Naive thymus-derived CD4-positive, alpha-beta T cell (primary cell): Measurements from ENCODE around the gene LRCOL1. TPM values are rescaled to one million over a fixed set of nuclear protein-coding genes. Genes with fewer than 3 reads are reported as not detected.

Experiments used
- ATAC-seq: fragments of 150-1000 bp; cut with Tn5 transposase; 2 replicates; pipeline ENCODE4 v1.10.0; 2021; ENCODE audit warnings: mild to moderate bottlenecking, moderate library complexity
- CTCF ChIA-PET: fragments of 350-600 bp; sonication (Branson Sonifier 250); formaldehyde crosslinking; loops from one replicate; lab custom pipeline; 2021; ENCODE audit warnings: antibody characterized with exemption; lab: Charles Lee
- POLR2A ChIA-PET: fragments of 350-600 bp; sonication (Branson Sonifier 250); formaldehyde crosslinking; loops from one replicate; lab custom pipeline; 2021; ENCODE audit warnings: antibody characterized with exemption, inconsistent platforms; lab: Charles Lee
- DNase-seq, 9 donors: peaks; one replicate each; pipeline versions ENCODE4 v3.0.0 to v3.0.0-alpha.2; 2020 to 2022; ENCODE audit warnings: mixed read lengths in 1 of 9
- H3K27ac ChIP-seq: one replicate; pipeline ENCODE4 v1.7.0; 2013; ENCODE audit warnings: mild to moderate bottlenecking, low read depth, low read length, moderate library complexity
- H3K27me3 ChIP-seq, 2 donors: one replicate each; pipeline ENCODE4 v1.7.0; 2013; ENCODE audit warnings: low read length in 2 of 2, mild to moderate bottlenecking in 2 of 2, moderate library complexity in 2 of 2; ENCODE audit not compliant: control insufficient read depth in 2 of 2, insufficient read depth in 2 of 2
- H3K36me3 ChIP-seq, 3 experiments: 1 replicate in 2 of 3; 2 replicates in 1 of 3; pipeline ENCODE4 v1.7.0; 2013; ENCODE audit warnings: low read length in 3 of 3, mild to moderate bottlenecking in 3 of 3, moderate library complexity in 1 of 3; ENCODE audit not compliant: insufficient read depth in 3 of 3, control insufficient read depth in 2 of 3
- H3K4me1 ChIP-seq, 2 donors: one replicate each; pipeline ENCODE4 v1.7.0; 2013; ENCODE audit warnings: low read length in 2 of 2, mild to moderate bottlenecking in 2 of 2, moderate library complexity in 1 of 2; ENCODE audit not compliant: control insufficient read depth in 2 of 2, insufficient read depth in 2 of 2
- H3K4me3 ChIP-seq: 2 replicates; pipeline ENCODE4 v1.7.0; 2013; ENCODE audit warnings: mild to moderate bottlenecking, low read length
- H3K9me3 ChIP-seq, 3 experiments: 1 replicate in 2 of 3; 2 replicates in 1 of 3; pipeline ENCODE4 v1.7.0; 2013; ENCODE audit warnings: low read length in 3 of 3; ENCODE audit not compliant: control insufficient read depth in 2 of 3
- H3K27ac Mint-ChIP-seq, 9 donors: one replicate each; pipeline ENCODE4 v1.8.0; 2020 to 2022; ENCODE audit warnings: mixed read lengths in 9 of 9, mild to moderate bottlenecking in 8 of 9, moderate library complexity in 5 of 9, inconsistent platforms in 2 of 9
- H3K27me3 Mint-ChIP-seq, 5 donors: one replicate each; pipeline ENCODE4 v1.8.0; 2021 to 2022; ENCODE audit warnings: mixed read lengths in 5 of 5, mild to moderate bottlenecking in 1 of 5
- H3K36me3 Mint-ChIP-seq, 5 donors: one replicate each; pipeline ENCODE4 v1.8.0; 2020 to 2022; ENCODE audit warnings: mixed read lengths in 5 of 5, mild to moderate bottlenecking in 3 of 5, inconsistent platforms in 1 of 5
- H3K4me1 Mint-ChIP-seq, 7 donors: one replicate each; pipeline ENCODE4 v1.8.0; 2020 to 2022; ENCODE audit warnings: mixed read lengths in 7 of 7, mild to moderate bottlenecking in 3 of 7, inconsistent platforms in 1 of 7
- H3K4me3 Mint-ChIP-seq, 10 donors: one replicate each; pipeline ENCODE4 v1.8.0; 2020 to 2022; ENCODE audit warnings: mild to moderate bottlenecking in 10 of 10, mixed read lengths in 10 of 10, moderate library complexity in 6 of 10, inconsistent platforms in 2 of 10
- H3K9me3 Mint-ChIP-seq, 11 donors: one replicate each; pipeline ENCODE4 v1.8.0; 2020 to 2022; ENCODE audit warnings: mixed read lengths in 11 of 11, mild to moderate bottlenecking in 4 of 11, inconsistent platforms in 1 of 11, moderate library complexity in 1 of 11
- intact Hi-C, 2 donors: fragments of 100-400 bp; cut with micrococcal nuclease; formaldehyde crosslinking; loops; one replicate each; pipeline ENCODE4 v1.15.1; 2023
- polyA plus RNA-seq, 2 donors: library from polyadenylated mRNA; unstranded; fragments of 300-500 nt; fragmentation: Illumina TruSeq; gene quantifications; one replicate each; pipeline ENCODE4 v1.2.3, GENCODE V29; 2021
- total RNA-seq, 6 experiments: library from RNA in 5 of 6; stranded (reverse) in 5 of 6; gene quantifications; 1 replicate in 5 of 6; 2 replicates in 1 of 6; pipeline ENCODE4 v1.2.3 and lab custom pipeline; 2021 to 2026

LRCOL1 gene
- total and polyA plus RNA-seq, 7 experiments from 2014 or later = not detected

GRCh38 chr12:132597333-132598316 is 12.8 kb downstream of the LRCOL1 start:
- Histone ChIP-seq H3K4me1 (peaks cover 5 to 6% of the 10 kb centered on the region in 2 donors), H3K4me3 (peak overlapping the region; percentile 49), H3K9me3 (no peaks in the 10 kb centered on the region), H3K36me3 (no peaks in the 10 kb centered on the region), H3K27me3 (no peaks in the 10 kb centered on the region), H3K27ac (no peak overlapping the region)
- DNase-seq (peak in 5 of 9 donors; percentile 12 to 54 (median 45)), ATAC-seq (peak; percentile 43)
- Mint-ChIP-seq H3K4me3 (peak overlapping the region; percentile 62 to 98 (median 86)), H3K4me1 (peaks cover 15 to 34% (median 28%) of the 10 kb centered on the region in 7 donors), H3K36me3 (peaks cover 0 to 4% (median 0%) of the 10 kb centered on the region in 5 donors), H3K27me3 (peaks cover 29 to 60% (median 47%) of the 10 kb centered on the region in 5 donors), H3K27ac (peak overlapping the region in 6 of 9 donors; percentile 11 to 94 (median 47)), H3K9me3 (peaks cover 0 to 3% (median 0%) of the 10 kb centered on the region in 11 donors)
- CTCF ChIA-PET = no interaction called here
- POLR2A ChIA-PET = no interaction called here
- intact Hi-C loops = no loop called here

DNA sequence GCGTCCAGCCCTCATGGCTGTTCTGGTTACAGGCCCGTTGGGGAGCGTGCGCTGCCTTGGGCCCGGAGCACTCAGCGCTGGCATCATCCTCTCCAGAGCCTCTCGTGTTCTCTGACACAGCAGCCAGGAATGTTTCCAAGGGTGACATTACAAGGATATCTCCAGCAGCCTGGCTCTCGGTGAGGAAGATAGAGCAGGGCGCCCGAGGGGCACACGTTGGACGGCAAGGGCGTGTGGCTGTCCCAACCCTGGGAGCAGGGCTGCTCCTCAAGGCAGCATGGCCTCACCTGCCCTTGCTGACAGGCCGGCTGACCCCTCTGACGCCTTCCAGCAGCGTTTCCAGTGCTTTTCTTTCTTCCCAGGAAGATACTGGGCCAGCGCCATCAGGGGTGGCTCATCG is 14.4 kb downstream of the LRCOL1 start:
- Histone ChIP-seq H3K36me3 (no peaks in the 10 kb centered on the region), H3K27me3 (no peaks in the 10 kb centered on the region), H3K9me3 (no peaks in the 10 kb centered on the region), H3K4me1 (peaks cover 5 to 6% of the 10 kb centered on the region in 2 donors), H3K4me3 (no peak overlapping the region), H3K27ac (no peak overlapping the region)
- Mint-ChIP-seq H3K27me3 (peaks cover 23 to 53% (median 37%) of the 10 kb centered on the region in 5 donors), H3K36me3 (no peaks in the 10 kb centered on the region), H3K27ac (no peak overlapping the region), H3K9me3 (peaks cover 0 to 3% (median 0%) of the 10 kb centered on the region in 11 donors), H3K4me3 (peak overlapping the region in 7 of 10 donors; percentile 2 to 98 (median 45)), H3K4me1 (peaks cover 14 to 32% (median 22%) of the 10 kb centered on the region in 7 donors)
- intact Hi-C loops = no loop called here
- ATAC-seq = no peak
- no peak for DNase-seq
- ChIA-PET CTCF (no interaction called here), POLR2A (no interaction called here)

GRCh38 chr12:132595183-132595582 is 15.2 kb downstream of the LRCOL1 start:
- Histone ChIP-seq H3K4me3 (no peak overlapping the region), H3K36me3 (no peaks in the 10 kb centered on the region), H3K27ac (no peak overlapping the region), H3K27me3 (no peaks in the 10 kb centered on the region), H3K4me1 (peaks cover 5 to 6% of the 10 kb centered on the region in 2 donors), H3K9me3 (no peaks in the 10 kb centered on the region)
- Mint-ChIP-seq H3K9me3 (peaks cover 0 to 4% (median 0%) of the 10 kb centered on the region in 11 donors), H3K36me3 (no peaks in the 10 kb centered on the region), H3K27me3 (peaks cover 22 to 45% (median 30%) of the 10 kb centered on the region in 5 donors), H3K27ac (no peak overlapping the region), H3K4me1 (peaks cover 12 to 24% (median 20%) of the 10 kb centered on the region in 7 donors), H3K4me3 (peak overlapping the region in 2 of 10 donors; percentile 10 to 53)
- no peak for ATAC-seq
- CTCF ChIA-PET = no interaction called here
- DNase-seq = no peak
- intact Hi-C loops = no loop called here
- POLR2A ChIA-PET = no interaction called here

GRCh38 chr12:132593938-132594358 is 16.4 kb downstream of the LRCOL1 start:
- Mint-ChIP-seq H3K27me3 (peaks cover 20 to 40% (median 23%) of the 10 kb centered on the region in 5 donors), H3K36me3 (no peaks in the 10 kb centered on the region), H3K4me1 (peaks cover 11 to 19% (median 14%) of the 10 kb centered on the region in 7 donors), H3K27ac (no peak overlapping the region), H3K9me3 (peaks cover 0 to 6% (median 0%) of the 10 kb centered on the region in 11 donors), H3K4me3 (peak overlapping the region in 1 of 10 donors; percentile 27)
- no peaks in the 10 kb centered on the region for H3K36me3 ChIP-seq
- CTCF ChIA-PET = no interaction called here
- POLR2A ChIA-PET = no interaction called here
- DNase-seq (no peak), ATAC-seq (peak; percentile 72)
- intact Hi-C loops = no loop called here
- H3K27me3 ChIP-seq = no peaks in the 10 kb centered on the region
- H3K9me3 ChIP-seq = no peaks in the 10 kb centered on the region
- H3K27ac ChIP-seq = no peak overlapping the region
- H3K4me1 ChIP-seq = peaks cover 5 to 6% of the 10 kb centered on the region in 2 donors
- no peak overlapping the region for H3K4me3 ChIP-seq

DNA sequence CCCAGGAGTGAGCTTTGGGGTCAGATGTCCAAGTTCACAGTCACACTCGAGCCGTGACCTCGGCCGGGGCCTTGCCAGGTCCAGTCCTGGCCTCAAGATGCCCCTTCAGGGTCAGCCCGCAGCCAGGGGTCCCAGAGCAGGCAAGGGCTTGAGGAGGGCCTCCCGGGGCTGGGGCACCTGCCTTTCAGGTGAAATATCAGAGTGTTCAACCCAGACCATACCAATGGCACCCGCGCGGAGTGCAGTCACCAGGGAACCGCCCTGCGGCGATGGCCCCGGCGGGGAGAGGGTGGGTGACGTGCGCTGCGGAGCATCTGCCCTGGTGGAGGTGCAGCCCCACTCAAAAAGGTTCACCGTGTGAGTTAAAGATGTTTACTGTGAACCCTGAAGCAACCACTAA is 16.9 kb downstream of the LRCOL1 start:
- H3K9me3 ChIP-seq = no peaks in the 10 kb centered on the region
- peaks cover 5 to 6% of the 10 kb centered on the region in 2 donors for H3K4me1 ChIP-seq
- no peak overlapping the region for H3K4me3 ChIP-seq
- ATAC-seq (no peak), DNase-seq (no peak)
- H3K4me1 Mint-ChIP-seq = peaks cover 8 to 15% (median 13%) of the 10 kb centered on the region in 7 donors
- H3K27ac ChIP-seq = no peak overlapping the region
- no peak overlapping the region for H3K27ac Mint-ChIP-seq
- H3K27me3 Mint-ChIP-seq = peaks cover 16 to 36% (median 23%) of the 10 kb centered on the region in 5 donors
- H3K27me3 ChIP-seq = no peaks in the 10 kb centered on the region
- intact Hi-C loops = no loop called here
- no peaks in the 10 kb centered on the region for H3K36me3 Mint-ChIP-seq
- H3K4me3 Mint-ChIP-seq = no peak overlapping the region
- CTCF ChIA-PET = no interaction called here
- no peaks in the 10 kb centered on the region for H3K36me3 ChIP-seq
- peaks cover 0 to 6% (median 0%) of the 10 kb centered on the region in 11 donors for H3K9me3 Mint-ChIP-seq
- POLR2A ChIA-PET = no interaction called here

DNA sequence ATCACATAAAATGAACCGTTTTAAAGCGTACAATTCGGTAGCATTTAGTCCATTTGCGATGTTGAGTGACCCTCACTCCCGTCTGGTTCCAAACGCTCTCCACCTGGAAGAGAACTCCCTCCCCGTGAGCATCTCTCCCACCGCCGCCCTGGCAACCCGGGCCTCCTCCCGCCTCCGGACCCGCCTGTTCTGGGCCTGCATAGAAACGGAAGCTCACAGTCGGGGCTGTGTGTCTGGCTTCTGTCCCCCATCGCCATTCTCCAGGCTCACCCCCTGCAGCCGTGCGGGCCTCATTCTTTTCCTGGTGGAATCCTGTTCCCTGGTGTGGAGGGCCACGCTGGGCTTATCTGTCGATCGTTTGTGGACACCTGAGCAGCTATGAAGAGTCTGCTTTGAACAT is 17.3 kb downstream of the LRCOL1 start:
- H3K4me3 ChIP-seq = no peak overlapping the region
- H3K4me1 ChIP-seq = peaks cover 5 to 6% of the 10 kb centered on the region in 2 donors
- ChIA-PET CTCF (no interaction called here), POLR2A (no interaction called here)
- H3K36me3 ChIP-seq = no peaks in the 10 kb centered on the region
- H3K27me3 ChIP-seq = no peaks in the 10 kb centered on the region
- H3K4me3 Mint-ChIP-seq = no peak overlapping the region
- H3K36me3 Mint-ChIP-seq = no peaks in the 10 kb centered on the region
- intact Hi-C loops = no loop called here
- H3K27ac Mint-ChIP-seq = no peak overlapping the region
- ATAC-seq = no peak
- H3K9me3 Mint-ChIP-seq = peaks cover 0 to 6% (median 0%) of the 10 kb centered on the region in 11 donors
- H3K9me3 ChIP-seq = no peaks in the 10 kb centered on the region
- H3K27me3 Mint-ChIP-seq = peaks cover 15 to 36% (median 23%) of the 10 kb centered on the region in 5 donors
- DNase-seq = no peak
- no peak overlapping the region for H3K27ac ChIP-seq
- peaks cover 7 to 15% (median 12%) of the 10 kb centered on the region in 7 donors for H3K4me1 Mint-ChIP-seq
